ENCODE measurements around the gene SHANK3.

- TF ChIP-seq, protein P1, sequence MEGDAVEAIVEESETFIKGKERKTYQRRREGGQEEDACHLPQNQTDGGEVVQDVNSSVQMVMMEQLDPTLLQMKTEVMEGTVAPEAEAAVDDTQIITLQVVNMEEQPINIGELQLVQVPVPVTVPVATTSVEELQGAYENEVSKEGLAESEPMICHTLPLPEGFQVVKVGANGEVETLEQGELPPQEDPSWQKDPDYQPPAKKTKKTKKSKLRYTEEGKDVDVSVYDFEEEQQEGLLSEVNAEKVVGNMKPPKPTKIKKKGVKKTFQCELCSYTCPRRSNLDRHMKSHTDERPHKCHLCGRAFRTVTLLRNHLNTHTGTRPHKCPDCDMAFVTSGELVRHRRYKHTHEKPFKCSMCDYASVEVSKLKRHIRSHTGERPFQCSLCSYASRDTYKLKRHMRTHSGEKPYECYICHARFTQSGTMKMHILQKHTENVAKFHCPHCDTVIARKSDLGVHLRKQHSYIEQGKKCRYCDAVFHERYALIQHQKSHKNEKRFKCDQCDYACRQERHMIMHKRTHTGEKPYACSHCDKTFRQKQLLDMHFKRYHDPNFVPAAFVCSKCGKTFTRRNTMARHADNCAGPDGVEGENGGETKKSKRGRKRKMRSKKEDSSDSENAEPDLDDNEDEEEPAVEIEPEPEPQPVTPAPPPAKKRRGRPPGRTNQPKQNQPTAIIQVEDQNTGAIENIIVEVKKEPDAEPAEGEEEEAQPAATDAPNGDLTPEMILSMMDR (IDR thresholded peaks at IDR 0.05), result no peak
- TF ChIP-seq POLR2A (IDR thresholded peaks at IDR 0.05) (no peak), EP300 (IDR thresholded peaks at IDR 0.05) (no peak)
Measured at GRCh38 chr22:50672471-50673230, at the start of gene SHANK3.
